ENCODE data around the gene CREB5.
"Not testable (repeated sequence)": the region's sequence is repeated elsewhere in the genome, so short reads cannot be mapped to it uniquely, and the experiment has no call there.

CREB5 gene

DNA sequence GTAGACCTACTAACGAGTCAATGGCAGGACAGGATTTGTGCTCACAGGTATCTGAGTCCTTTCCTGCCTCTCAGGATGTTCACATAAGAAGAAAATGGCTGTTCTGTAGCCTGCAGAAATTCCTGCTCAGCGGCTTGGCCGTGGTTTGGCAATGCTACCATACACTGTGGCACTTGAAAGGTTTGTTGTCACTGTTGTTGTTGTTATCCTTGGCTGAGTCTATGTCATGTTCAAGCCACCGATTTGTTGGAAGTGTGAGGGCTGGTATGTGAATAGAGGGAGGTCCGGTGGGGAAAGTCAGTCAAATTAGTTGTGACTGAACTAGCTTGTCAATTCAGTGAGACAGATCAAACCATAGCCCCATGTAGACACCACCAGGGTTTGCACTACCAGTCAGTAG, 345.9 kb downstream of the CREB5 start:
- no peak for DNase-seq

DNA sequence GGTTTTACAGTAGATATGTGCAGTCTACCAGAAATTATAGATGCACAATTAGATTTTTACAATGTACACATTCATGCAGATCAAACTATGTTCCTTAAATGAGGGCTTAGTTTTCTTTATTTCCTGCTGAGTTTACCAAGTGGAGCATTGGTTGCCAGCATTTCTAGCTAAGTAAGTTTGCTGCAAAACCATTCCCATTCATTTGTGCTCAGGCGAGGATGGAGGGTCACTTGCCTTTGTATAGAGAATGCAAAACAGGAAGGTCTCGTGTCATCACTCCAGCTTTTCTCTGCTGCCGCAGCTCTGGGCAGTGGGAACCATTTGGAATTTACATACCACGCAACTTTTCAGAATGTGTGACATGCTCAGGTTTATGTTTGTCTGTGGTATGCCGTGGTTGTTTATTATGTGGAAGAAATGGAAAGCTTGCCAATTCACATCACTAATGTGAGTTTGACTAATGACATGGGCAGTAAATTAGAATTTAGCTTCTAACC, 347.2 kb downstream of the CREB5 start:
- no peak for DNase-seq

DNA sequence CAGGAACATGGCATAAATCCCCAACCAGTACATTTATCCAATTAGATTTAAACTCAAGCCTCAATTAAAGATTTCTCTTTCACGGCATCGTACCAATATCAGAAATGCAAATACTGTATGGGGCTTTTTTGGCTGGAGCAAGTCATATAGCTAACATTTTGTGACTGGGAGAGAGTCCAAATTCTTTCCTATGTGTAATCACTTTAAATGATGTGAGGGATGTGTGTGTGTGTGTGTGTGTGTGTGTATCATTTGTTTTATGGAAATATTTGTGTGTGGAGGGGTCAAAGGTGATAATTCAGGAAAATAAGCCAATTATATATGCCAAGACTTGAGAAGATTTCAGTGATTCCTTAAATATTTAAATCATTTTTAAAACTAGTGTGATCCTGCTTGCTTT, 349.2 kb downstream of the CREB5 start:
- DNase-seq = no peak

DNA sequence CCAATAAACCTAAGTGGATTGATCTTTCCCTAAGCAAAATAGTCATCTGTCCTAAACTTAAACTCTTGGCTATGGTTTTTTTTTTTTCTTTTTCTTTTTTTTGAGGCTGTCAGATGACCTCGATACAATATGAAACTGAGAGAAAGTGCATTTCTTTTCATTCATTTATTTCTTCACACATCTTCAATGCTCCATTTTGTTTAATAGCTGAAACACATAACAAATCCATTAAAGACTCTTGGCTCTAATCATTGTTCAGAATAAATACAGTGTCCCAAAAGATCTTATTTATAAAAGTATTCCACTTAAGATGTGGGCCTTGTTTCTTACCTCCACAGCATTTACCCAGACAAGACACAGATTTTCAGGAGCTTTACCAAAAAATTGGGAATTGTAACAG, 350.3 kb downstream of the CREB5 start:
- DNase-seq = no peak

DNA sequence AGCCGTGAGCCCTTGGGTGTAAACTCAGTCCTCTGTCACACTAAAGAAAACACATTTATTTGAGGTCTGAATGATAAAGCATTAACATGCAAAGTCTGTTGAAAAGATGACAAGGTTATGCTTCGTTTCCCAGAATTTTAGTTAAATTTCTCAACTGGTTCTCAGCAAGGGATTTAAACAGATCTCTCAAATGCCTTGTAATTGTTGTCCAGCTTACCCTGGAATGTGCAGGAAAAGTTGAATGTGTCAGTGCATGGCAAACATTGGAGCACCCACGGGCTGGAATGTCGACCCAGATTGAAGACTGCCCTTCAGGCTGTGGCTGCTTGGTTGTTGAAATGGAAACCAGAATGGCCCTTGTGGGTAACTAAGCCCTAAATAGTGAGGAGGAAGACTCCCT, 354.0 kb downstream of the CREB5 start:
- no peak for DNase-seq

DNA sequence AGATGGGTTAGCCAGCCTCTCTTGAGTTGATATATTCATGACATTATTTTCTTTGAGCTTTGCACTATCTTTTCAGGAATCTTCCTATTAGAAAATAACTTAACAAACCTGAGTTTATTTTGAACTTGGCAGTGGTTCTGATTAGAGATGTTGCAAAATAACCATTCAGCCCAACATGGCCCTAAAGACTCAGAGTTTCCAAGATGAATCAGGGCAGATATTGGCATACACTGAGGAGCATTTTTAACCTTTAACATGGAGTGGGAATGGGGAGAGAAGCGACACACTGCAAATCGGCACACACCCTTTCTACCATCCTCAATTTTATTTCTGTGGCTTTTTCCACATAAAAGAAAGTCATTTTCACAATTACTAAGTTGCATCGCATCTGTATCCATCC, 355.0 kb downstream of the CREB5 start:
- no peak for DNase-seq

DNA sequence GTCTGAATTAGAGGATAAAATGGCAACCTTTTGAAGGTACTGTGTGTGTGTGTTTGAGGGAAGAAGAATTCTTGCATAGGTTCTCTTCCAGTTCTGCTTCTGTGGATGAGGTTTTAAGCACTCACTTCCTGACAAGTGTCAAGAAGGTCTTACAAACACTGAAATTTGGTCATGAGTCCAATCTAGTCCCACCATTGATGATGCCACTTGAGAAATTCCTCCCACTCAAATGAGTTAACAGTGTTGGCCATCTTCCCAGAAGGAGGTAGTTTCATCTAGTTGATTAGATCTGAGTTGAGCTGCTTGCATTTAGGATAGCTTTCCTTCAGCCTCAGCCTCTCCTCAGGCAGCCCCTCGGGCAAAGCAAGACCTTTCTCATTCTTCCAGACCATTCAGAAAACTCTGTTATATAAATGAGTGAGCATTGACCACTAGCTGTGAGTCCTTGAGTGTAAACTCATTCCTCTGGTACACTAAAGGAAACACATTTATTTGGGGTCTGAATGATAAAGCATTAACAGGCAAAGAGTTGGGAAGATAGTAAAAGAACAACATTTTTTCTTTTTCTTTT, 356.3 kb downstream of the CREB5 start:
- peak; percentile 79 for DNase-seq

DNA sequence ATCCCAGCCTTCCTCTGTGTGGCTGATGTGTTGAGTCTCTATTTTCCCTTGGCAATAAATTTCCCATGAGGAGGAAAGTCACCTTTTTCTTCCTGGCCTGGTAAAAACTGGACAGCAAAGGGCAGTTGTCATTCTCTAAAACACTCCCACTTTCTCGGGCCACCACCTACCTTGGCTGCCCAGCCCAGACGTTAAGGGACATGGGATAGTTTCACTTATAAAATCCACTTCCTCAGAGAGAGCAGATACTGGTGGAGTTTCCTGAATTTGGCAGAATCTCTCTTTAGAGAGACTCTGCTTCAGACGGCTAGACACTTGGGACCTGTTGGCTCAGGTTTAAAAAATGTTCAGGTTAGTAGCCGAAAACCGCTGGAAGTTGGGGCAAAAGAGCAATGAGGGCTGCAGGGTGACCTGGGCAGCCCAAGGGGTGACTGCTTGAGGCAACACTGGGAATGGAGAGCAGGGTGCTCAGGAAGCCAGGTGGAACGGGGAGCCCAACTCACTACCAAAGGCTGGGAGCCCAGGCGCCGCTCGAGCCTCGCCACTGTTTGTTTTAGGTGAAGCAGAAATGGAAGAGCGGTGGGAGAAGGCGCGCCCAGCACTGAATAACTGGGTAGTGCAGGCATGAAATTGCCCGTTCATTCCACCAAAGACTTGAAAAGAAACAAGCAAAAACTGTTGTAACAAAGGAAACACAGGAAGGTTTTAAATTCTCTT, 359.7 kb downstream of the CREB5 start:
- DNase-seq = peak; percentile 15

DNA sequence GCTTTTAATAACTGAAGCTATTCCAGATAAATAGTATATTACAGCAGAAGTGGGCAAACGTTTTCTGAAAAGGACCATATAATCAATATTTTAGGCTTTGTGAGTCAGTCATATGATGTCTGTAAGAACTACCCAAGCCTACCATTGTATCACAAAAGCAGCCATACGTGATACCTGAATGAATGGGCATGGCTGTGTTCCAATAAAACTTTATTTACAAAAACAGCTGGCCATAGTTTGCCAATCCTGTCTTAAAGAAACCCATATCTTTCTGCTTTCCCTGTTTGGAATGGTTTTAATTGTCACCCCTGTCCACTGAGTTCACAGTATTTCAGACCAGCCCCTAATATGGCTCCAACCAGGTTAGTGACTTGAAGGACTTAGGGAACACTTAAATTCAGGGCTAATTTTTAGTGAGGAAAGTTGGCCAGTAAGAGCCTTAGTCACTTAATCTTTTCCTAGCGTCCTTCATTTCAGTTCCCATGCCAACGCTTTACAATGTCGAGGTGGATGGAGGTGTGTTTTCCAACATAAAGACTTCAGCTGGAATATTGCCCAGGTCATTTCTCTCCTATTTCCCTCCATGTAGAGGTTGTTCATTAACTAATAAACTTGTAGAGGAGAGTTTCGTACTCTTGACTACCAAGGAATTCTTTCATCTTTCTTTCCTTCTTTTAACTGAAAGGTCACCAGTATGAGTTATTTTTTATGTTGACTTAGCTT, 361.3 kb downstream of the CREB5 start:
- no peak for DNase-seq

DNA sequence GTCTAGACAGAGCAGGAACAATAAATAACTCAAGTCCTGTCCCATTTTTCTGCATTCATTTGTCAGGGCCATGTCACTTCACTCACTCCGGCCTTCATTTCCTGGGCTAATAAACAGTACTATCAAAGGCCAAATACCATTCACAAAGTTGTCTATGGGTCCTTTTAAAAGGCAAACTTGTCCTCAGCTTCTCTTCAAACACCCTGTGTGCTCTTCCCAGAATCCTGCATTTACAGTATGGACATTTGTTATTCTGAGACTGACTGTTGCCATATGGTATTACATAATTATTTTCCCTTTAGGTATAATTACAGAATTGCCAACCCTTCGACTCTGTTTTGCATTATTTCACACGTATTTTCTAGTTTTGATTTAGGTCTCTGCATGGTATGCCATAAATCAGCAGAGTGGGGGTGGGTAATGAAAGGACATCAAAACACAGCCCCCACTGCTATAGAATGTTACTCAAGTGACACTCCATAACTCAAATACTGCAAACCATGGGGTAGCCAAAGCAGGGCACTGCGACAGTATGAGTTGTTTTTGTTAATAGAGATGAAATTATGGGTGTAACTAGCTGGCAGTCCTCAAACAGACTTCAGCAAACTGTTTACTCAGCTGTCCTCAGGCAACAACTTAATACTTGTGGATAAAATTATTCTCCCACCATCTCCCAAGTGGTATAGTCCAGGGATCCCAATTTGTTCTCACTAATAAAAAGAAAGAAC, 362.1 kb downstream of the CREB5 start:
- no peak for DNase-seq

DNA sequence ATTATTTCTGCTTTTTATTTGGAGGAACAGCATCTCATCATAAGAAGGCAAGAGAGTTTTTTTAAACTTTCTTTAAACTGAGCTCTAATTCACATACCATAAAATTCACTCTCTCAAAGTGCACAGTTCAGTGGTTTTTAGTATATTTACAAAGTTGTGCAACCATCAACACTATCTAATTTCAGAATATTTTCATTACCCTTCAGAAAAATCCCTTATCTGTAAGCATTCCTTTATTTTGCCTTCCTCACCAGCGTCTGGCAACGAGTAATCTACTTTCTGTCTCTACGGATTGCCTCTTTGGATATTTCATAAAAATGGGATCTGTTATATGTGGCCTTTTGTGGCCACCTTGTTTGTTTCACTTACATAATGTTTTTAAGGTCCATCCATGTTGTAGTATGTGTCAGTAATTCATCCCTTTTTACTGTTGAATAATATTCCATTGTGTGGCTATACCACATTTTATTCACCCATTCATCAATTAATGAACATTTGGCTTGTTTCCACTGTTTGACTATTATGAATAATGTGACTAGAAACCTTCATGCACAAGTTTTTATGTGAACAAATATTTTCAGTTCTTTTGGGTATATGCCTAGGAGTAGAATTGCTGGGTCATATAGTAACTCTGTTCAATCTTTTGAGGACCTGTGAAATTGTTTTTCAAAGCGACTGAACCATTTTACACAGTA, 364.3 kb downstream of the CREB5 start:
- no peak for DNase-seq

DNA sequence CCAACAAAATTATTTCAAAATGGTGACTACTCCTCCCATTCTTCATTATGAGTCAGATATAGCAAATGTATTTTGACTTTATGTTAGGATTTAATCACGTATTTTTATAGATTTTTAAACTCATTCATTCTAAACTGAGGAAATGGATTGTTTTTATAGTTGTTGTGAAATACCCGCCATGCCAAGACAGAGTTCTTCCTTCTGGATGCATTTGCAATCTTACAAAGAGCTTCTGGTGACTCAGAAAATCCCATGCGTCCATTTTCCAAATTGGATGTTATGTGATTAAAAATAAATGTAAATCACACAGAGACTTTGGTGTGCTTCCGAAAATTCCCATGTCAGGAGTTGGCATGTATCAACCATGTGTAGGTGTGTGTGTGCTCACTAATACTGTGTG, 366.5 kb downstream of the CREB5 start:
- DNase-seq = no peak

DNA sequence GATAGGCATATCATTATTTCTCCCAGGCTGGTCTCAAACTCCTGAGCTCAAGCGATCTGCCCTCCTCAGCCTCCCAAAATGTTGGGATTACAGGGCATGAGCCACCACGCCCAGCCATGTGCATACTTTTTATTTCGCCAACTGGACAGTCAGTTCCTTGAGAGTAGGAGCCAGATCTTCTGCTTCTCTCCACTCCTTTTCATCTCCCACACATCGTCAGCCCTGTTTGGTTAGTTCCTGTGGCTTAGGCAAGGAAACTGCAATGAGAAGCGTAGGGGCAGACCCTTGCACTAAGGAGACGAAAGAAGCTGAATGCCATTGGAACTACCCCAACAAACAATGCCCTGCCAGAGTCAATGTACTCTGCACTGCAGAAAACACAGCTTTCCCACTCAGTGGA, 367.6 kb downstream of the CREB5 start:
- no peak for DNase-seq

DNA sequence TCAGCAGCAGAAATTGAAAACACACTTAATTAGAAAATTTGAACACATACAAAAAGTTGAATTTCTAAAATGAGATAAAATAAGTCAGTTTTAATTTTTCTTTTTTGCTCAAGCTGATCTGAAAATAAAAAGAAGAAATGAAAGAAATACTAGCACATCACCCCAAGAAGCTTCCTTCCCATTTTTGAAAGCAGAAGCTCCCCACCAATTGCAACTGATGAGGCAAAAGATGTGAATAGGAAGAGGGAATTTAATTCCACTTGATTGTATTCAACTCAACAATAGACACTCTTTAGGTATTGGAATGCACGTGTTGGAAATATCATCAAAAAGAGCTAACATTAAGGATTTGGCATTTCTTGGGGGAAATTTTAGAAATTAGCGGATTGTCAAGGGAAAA, 370.0 kb downstream of the CREB5 start:
- DNase-seq = peak; percentile 78

DNA sequence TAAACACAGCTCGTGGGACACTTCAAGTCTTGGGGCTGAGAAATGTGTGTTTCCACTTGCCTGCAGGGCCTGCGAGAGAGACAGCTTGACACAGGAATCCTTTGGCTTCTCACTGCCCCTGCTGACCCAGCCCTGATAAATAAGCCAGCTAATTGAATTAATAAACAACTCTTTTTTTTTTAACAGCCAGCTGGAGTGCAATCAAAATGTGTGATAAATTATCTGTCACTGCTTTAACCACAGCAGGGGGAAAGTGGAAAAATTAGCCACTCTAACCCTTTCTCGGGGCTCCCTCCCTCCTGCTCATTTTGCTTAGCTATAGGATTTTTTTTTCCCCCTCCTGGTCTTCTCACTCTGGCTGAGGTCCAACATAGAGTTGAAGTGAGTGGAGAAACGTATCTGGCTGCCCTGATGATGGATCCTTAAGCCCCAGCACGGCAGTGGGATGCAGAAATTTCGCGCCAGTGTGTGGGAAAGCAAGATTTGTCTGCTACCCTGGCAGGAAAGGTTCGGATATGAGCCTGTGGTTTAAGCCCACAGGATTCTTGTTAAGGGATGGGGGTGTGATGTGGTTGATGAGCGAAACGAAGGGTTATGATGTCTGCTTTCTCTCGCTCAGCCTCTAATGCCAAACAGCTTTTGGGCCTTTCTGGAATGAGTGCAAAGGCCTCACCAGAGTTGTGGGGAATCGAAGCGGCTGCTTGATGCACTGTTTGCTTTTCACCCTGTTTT, 372.0 kb downstream of the CREB5 start:
- peak; percentile 28 for DNase-seq

DNA sequence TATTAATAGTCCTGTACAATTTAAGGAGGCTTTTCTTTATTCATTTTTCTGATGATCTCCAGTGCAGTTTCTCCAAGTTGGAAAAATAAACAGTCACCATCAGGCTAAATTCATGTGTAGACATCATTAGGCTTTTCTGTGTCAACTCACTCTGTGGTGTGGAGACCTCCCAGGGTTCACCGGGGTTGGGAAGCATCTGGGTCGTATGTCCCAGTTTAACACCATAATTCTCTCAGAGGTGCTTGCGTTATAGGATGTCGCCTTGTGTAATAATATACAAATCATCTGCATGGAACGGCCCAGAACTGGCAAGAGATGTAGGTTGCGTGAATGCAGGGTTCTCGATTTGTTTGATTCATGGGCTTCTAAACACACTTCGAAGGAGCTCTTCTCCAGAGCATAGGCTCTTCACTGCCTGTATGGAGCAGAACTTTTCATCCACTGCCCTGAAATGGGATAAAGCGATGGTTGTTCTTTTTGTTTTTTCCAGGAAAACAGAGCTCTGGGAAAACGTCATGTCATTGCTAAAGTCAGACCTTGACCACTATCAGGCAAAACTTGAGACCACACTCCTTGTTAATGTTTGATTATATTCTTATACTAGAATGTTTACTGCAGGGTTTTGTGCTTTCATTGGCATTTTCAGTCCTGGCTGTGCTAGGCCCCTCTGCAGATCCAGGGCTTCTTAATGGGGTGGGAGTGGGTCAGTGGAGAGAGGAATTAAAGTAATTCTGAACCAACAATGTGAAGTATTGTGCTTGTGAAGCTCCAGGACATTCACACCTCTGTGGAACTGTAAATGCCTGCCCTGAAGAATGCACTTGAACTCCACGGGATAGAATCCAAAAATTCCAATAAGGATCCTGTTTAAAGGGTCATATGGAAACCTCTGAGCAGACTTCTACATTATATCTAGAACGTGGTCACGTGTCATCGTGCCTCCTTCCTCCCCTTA, 373.0 kb downstream of the CREB5 start:
- DNase-seq = no peak

DNA sequence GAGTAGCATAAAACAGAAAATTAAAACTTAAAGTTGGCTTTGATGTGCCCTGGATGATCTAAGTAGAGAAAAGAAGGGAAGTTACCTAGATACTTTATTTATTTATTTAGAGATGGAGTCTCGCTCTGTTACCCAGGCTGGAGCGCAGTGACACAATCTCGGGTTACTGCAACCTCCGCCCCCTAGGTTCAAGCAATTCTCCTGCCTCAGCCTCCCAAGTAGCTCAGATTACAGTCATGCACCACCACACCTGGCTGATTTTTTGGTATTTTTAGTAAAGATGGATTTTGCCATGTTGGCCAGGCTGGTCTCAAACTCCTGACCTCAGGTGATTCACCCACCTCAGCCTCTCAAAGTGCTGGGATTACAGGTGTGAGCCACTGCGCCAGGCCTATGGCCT, 373.8 kb downstream of the CREB5 start:
- DNase-seq = not testable (repeated sequence)

DNA sequence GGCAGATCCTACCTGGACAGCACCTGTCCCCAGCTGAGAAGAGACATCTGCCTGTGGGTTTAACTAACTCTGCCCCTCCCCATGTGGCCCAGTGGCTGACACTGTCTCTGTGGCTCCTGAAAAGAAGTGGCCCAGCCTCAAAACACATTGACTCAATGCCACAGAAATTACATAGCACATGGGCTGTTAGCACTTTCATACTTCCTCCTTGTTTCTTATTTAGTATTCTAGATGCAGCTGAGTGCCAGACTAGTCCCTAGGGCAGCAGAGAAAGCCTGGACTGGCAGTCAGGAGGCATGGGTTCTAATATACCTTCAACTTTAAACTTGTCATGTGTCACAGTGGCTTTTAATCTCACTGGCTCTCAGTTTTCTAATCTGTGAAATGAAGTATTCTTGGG, 374.8 kb downstream of the CREB5 start:
- peak; percentile 67 for DNase-seq

DNA sequence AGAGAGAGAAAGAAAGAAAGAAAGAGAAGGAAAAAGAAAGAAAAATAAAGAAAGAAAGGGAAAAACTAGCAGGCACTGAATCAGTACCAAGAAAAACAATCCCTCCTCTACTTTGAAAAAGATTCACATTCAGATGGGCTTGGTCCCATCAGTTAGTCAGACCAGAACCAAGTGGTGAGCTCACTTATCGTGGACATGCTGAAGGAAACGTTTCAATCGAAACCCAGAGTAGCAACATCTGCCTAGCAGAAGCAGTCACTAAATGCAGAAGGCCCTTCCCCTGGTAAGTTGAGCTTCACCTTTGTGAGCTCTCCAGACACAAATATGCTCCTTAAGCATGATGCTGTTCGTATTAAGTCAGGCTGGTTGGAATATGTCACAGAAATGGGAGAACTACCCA, 378.1 kb downstream of the CREB5 start:
- DNase-seq = no peak

DNA sequence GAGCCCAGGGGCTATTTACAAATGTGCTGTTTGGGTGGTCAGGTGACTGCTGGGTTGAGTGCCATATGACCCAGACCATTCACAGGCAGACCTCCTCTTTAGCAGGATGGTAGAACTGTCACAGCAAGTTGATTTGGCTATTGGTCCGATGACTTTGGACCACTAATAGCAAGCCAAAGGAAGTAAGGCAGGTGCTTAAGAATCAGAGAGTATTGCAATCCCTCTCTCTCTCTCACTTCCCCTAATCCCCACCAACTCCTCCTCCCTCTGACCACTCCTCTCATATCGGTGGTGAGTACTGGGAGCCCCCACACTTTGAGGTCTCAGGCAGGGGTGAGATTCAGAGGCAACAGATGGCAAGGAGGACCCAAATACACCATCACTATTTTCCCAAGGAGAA, 380.5 kb downstream of the CREB5 start:
- DNase-seq = no peak

Data from MV-4-11 (cell line).